HG03354 (cell line): ENCODE measurements around the gene AXL.
A peak's percentile ranks its signal among the peaks of the same experiment; 100 is the strongest.
"Not testable (repeated sequence)": the region's sequence is repeated elsewhere in the genome, so short reads cannot be mapped to it uniquely, and the experiment has no call there.

Experiments
- ATAC-seq: cut with Tn5 transposase; IDR thresholded peaks from one replicate; pipeline ENCODE4 v1.9.1; 2021; ENCODE audit warnings: mild to moderate bottlenecking; ENCODE audit not compliant: unreplicated experiment, poor library complexity, severe bottlenecking

AXL gene

DNA sequence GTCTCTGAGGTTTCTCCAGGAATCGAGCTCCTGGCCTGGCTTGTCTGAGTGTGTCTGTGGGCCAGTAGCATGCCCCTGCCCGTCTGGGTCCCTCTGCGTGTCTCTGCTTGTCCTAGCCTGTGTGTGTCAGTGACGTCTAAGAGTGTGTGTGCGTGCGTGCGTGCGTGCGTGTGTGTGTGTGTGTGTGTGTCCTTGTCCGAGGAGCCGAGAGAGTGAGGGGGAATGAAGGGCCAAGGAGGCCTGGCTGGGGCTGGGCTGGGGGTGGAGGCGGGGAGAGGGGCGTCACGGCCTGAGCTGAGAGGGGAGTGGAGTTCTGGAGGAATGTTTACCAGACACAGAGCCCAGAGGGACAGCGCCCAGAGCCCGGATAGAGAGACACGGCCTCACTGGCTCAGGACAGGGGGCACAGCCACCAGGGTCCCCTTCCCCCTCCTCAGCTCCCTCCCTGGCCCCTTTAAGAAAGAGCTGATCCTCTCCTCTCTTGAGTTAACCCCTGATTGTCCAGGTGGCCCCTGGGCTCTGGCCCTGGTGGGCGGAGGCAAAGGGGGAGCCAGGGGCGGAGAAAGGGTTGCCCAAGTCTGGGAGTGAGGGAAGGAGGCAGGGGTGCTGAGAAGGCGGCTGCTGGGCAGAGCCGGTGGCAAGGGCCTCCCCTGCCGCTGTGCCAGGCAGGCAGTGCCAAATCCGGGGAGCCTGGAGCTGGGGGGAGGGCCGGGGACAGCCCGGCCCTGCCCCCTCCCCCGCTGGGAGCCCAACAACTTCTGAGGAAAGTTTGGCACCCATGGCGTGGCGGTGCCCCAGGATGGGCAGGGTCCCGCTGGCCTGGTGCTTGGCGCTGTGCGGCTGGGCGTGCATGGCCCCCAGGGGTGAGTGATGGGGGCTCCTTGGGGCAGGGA lies at the start of gene AXL:
Gene AXL (plus strand): TSS at position 609 of the 893 bp plus-strand sequence. CDS start 170 bp downstream, at position 779.
- no peak for ATAC-seq

DNA sequence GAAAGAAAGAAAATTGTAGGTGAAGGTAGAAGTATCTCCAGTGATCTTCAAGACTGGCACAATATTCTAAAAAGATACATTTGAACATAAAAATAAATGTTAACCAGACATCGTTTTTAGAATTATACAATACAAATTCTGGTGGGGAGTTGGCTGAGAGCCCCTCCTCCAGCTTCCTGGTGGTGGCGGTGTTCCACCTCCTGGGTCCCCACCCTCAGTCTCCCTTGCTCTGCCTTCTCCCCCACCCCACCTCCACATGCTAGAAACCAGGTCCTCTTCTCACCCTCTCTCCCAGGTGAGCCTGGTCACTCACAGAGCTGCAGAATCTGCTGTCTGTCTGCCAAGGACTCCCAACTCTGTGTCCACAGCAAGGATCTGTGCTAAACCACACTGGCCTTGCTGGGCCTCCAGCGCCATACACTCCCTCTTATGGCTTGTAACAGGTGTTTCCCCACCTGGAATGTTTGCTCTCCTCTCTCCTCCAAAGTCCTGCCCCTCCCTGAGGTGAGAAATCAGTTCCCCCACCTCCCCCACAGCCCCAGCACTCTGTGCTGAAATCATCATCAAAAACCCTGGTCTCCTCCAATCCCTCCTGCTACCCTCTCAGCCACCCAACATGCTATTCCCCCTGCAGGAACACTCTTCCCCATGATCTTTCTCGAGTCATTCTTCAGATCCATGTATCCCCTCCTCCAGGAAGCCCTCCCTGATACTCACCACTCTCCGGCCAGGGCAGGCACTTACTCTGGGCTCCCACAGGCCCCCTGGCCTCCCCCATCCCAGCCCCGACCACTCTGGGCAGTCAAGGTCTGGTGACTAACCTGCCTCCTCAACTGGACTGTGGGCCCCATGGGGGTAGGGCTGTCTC lies 46.5 kb upstream of the AXL start:
- no peak for ATAC-seq

DNA sequence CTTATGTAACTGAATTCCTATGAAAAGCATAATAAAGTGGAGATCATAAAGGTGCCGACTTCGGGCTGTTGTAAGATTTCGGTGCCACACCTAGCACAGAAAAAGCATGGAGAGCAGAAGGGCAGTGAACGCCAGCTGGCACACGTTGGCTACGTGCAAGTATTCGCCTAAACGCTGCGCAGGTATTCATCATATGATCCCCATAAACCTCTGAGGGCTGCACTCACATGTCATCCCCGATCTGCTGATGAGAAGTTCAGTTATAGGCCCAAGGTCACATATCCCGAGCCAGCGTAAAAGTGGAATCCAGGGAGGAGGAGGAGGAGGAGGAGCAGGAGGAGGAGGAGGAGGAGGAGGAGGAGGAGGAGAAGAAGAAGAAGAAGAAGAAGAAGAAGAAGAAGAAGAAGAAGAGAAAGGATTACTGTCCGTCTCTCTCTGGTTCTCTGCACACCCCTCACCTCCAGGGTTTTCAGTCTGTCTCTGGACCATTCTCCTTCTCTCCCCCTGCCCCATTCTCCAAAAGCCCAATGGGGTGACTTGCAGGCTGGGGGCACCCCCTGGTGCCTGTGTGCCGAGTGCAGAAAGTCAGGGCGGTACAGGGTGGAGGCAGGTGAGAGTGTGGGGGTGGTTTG lies 44.6 kb upstream of the AXL start:
- ATAC-seq = no peak

DNA sequence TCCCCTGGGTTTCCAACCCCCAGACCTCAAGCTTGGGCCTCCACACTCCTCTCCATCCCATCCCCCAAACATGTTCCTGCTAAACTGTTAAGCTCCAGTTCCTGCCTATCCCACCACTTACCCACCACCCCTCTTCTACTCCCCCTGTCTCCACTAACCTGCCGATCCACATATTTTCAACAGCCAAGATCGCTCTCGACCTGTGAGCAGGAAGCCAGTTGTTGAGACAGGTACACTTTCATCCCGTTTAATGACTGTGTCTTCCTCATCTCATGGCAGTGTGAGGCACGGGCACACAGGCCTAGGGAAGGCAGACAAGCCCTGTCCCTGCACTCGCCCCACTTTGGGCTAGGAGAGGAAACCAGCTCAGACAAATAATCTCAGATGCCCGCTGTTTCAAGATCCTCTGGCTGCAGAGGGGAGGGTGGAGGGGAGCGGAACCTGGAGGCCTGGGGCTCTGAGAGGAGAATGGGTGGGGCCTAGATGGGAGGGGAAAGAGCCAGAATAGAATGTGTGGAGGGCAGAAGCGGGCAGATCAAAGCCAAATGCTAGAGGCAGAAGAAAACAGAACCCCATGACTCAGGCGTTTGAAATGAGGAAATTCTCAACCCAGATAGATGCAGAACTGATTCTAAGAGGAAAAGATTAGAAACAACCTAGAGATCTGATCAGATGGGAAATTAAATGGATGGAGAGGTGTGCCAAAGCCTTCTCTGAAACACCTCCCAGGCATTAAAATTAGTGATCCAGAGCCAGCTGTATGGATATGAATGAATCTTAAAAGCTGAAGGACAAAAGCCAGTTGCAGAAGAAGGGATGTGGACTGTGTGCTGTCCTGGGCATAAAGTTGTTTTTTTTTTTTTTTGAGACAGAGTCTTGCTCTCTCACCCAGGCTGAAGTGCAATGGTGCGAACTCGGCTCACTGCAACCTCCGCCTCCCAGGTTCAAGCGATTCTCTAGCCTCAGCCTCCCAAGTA lies 42.9 kb upstream of the AXL start:
- ATAC-seq = no peak

DNA sequence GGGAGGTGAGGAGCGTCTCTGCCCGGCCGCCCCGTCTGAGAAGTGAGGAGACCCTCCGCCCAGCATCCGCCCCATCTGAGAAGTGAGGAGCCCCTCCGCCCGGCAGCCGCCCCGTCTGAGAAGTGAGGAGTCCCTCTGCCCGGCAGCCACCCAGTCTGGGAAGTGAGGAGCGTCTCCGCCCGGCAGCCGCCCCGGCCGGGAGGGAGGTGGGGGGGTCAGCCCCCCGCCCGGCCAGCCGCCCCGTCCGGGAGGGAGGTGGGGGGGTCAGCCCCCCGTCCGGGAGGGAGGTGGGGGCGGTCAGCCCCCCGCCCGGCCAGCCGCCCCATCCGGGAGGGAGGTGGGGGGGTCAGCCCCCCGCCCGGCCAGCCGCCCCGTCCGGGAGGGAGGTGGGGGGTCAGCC lies 38.9 kb upstream of the AXL start:
- ATAC-seq = not testable (repeated sequence)

DNA sequence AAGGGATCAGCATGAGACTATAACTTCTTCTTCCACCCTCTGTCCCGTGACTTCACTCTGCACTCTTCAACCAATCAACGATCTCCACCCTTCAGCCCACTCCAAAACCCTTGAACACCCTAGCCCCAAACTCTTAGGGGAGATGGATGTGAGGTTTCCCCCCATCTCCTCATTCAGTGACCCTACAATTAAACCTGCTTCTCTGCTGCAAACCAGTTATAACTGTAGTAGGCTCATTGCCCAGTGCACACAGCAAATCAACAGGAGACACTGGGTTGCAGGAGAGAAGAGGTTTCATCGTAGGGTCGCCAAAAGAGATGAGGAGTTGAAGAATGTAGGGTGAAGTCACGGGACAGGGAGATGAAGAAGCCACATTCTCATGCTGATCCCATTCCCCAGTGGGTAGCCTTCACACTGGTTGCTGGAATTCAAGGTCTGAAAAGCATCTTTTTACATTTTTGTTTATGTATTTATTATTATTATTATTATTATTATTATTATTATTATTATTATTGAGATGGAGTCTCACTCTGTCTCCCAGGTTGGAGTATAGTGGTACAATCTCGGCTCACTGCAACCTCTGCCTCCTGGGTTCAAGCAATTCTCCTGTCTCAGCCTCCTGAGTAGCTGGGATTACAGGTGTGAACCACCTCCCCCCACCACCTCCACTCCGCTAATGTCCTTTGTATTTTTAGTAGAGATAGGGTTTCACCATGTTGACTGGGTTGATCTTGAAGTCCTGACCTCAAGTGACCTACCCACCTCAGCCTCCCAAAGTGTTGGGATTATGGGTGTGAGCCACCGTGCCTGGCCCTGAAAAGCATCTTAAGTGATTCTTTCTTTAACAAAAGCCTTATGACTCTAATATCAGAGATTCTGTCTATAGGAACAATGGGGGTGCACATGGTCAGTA lies 31.8 kb upstream of the AXL start:
- ATAC-seq = no peak

DNA sequence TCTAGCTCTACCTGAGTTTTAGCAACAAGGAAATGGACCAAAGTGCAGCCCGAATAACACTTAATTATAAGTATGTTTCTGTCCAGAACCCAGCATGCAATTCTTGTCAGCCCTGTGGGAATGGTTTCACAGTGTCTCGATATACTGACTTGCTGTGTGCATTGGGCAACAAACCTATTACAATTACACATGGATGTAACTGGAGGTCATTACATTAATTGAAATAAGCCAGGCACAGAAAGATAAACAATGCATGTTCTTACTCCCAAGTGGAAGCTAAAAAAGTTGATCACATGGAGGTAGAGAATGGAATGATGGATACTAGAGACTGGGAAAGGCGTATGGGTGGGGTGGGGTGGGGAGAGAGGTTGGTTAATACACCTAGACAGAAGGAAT lies 31.1 kb upstream of the AXL start:
- ATAC-seq = no peak

DNA sequence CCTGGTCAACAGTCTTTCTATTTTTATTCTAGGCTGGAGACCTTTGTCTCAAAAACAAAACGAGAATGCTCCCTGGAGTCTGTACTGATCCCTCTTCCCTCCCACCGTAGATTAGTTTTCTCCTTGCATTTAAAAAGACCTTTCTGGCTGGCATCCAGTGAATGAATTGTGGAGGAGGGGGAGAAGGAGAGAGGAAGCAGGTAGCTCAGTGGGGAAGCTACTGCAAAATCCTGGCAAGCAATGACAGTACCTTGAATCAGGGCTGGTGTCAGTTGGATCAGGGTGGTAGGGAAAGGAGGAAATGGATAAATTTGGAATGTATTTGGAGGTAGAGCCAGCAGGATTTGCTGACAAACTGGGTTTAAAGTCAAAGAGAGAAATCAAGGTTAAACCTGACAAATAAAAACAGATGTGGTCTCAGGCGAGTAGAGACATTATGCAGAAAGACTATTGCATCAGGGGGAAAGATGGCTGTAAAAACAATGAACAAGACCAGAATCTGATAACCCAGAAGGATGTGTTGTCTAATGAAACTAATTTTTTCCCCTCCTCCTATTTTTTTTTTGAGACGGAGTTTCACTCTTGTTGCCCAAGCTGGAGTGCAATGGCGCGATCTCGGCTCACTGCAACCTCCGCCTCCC lies 29.5 kb upstream of the AXL start:
- no peak for ATAC-seq

DNA sequence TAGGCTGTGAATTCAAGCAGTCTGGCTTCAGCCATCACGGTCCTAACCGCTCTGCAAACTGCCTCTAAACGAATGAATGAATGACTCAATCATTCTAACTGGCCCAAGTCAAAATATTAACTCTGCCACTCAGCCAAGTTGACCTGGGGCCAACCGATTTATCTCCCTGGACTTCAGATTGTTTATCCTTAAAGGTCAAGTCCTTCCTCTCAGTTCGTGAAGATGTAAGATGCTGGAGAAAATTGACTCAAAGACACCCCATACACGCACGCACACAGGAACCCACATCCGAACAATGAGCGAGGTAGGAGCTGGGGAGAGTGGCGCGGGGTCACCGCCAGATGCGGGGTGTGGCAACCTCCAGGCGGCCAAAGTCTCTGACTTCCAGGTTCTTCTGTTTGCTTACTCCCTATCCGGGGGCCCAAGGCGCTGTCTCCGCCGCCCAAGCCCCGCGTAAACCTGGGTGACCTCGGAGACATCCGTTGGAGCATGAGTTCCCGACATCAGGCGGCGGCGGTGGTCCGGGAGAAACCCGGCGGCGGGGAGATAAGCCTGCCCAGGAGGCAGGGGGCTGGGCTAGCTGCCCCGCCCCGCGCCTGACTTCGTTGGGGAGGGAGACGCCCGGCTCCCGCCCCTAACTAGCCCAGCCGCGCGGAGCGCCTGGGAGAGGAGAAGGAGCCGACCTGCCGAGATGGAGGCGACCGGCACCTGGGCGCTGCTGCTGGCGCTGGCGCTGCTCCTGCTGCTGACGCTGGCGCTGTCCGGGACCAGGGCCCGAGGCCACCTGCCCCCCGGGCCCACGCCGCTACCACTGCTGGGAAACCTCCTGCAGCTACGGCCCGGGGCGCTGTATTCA lies 26.2 kb upstream of the AXL start, which contains the start of gene CYP2S1:
Gene CYP2S1 (plus strand): TSS at position 646 of the 856 bp plus-strand sequence. CDS start 46 bp downstream, at position 692.
- no peak for ATAC-seq

DNA sequence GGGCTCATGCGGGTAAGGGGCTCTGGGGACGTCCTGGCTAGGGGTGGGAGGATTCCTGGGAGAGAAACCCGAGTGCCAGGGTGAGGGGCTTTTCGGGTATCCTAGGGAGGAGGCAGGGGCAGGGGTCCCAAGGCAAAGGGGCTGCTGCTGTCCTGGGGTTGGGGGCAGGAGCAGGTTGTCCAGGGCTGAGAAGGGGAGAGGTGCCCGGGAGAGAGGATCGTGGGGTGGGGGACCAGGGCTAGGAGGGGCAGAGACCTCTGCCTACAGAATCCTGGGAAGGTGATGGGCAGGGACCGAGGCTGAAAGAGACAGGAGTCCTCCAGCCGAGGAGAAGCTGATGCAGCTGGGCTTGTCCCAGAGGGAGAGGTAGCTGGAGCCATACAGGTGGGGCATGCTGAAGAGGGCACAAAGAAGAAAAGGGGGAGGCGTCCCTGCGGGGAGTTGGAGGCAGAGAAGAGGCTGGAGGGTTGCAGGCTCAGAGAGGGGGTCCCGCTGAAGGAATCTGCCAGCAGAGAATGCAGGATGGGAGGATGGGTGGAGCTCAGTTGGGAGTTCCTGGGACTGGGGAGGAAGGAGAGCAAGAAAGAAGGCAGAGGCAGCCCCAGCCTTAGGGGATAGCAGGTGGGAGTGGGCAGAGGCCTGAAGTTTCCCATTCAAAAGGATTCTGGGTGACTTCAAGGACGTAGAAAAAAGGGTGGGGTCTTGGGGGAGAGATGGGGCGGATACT lies 25.4 kb upstream of the AXL start:
- no peak for ATAC-seq

DNA sequence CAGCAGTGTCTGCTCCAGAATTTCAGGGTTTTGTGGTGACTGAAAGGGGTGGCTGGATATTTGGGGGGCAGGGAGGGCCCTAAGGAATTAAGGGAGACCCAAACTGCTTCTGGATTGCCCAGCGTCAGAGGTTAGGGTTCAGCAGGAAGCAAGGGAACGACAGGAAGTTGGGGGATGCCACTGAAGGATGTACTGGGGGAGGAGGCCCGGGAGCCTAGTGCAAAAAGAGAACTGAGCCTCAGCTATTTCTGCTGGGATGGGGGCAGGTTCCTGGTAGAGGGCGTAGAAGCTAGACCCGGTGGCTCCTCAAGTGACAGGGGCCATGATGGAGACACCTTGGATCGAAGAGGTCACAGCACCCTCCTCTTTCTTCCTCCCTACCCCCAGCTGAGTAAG lies 24.9 kb upstream of the AXL start:
- ATAC-seq = no peak

DNA sequence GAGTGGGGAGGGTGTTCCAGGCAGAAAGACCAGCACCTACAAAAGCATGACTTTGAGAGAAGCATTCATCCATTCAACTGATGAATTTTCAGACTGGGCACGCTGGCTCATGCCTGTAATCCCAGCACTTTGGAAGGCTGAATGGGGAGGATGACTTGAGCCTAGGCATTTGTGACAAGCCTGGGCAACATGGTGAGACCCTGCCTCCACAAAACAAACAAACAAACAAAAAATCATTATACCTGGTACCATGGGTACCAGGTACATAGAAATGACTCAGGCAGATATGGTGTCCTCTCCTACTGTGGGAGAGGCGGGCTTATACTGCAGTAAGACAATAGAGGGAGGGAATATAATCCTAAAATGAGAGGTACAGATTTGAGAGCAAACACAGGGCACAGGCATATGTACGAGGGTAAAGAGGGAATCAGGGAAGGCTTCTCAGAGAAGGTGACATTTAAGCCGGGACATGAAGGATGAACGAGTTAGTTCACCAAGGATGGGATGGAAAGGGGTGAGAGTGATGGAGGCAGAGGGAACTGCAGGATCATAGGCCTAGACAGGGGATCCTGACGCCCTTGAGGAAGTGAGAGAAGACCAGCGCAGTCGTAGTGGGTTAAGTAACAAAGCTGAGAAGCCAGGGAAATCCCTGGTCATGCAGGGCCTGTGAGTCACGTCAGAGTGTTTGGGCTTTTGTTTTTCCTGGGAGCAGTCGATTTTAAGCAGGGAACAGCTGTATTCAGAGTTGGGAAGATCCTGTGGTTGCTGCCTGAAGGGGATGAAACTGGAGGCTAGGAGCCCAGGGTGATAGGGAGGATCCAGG lies 23.1 kb upstream of the AXL start:
- no peak for ATAC-seq

DNA sequence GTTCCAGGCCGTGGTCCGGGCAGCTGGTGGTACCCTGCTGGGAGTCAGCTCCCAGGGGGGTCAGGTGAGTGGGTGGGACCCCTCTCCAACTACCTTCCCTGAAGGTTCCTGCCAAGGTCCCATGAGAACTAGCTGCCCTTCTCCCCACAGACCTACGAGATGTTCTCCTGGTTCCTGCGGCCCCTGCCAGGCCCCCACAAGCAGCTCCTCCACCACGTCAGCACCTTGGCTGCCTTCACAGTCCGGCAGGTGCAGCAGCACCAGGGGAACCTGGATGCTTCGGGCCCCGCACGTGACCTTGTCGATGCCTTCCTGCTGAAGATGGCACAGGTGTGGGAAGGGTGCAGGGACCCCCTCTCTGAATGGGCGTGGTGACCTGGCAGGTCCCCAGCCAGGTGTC lies 20.5 kb upstream of the AXL start:
- ATAC-seq = no peak

DNA sequence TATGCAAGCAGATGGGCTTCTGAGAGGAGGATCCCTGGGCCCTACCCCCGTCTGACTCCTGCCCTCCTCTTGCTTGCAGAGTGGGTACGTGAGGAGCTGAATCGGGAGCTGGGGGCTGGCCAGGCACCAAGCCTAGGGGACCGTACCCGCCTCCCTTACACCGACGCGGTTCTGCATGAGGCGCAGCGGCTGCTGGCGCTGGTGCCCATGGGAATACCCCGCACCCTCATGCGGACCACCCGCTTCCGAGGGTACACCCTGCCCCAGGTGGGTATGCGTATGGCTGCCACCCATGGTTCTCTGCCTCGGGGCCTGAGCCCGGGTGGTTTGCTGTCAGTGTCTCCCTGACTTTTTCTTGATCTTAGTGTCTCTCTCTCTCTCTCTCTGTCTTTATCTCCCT lies 15.7 kb upstream of the AXL start:
- no peak for ATAC-seq

DNA sequence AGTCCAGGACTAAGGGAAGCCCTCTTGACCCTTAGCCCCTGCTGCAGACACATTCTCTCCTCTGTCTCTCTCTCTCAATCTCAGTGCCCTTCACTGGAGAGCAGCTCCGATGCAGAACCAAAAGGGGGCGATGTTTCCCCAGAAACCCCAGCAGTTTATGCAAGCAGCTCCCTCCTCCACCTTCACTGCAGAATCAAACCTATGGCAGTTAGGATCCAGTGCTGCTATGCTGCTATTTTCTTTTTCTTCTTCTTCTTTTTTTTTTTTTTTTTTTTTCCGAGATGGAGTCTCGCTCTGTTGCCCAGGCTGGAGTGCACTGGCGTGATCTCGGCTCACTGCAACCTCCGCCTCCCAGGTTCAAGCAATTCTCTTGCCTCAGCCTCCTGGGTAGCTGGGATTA lies 14.7 kb upstream of the AXL start:
- ATAC-seq = peak; percentile 57
